Stimulated activated CD8-positive, alpha-beta memory T cell treated with anti-CD3 and anti-CD28 coated beads, Interleukin-7, amount 100 ng/mL, for 4 hours (primary cell): ENCODE data around the gene GBE1.

Source experiments
- DNase-seq, 2 donors: peaks; one replicate each; pipeline ENCODE4 v3.0.0-alpha.2; 2020; ENCODE audit warnings: low read depth in 2 of 2

The GBE1 gene

GRCh38 chr3:81621277-81621676 is 140.2 kb downstream of the GBE1 start:
- no peak for DNase-seq

DNA sequence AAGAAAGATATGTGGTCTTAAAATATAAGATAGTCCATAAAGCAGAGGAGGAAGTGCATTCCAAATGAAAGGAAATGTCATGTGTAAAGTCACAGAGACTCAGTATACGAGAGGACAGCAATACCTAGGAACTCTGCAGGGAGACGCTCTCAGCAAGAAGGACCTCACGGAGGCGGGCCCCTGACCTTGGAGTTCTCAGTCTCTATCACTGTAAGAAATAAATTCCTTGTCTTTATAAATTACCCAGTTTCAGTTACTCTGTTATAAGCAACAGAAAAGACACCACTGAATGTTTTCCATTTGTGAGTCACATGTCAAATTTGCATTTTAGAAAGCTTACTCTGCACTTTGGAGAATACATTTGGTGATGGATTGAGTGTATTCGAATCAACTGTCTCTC is 140.6 kb downstream of the GBE1 start:
- no peak for DNase-seq

GRCh38 chr3:81612768-81613167 is 148.7 kb downstream of the GBE1 start:
- DNase-seq = no peak

GRCh38 chr3:81602781-81603180 is 158.7 kb downstream of the GBE1 start:
- no peak for DNase-seq

GRCh38 chr3:81601707-81602305 is 159.6 kb downstream of the GBE1 start:
- DNase-seq = no peak

GRCh38 chr3:81592101-81592500 is 169.3 kb downstream of the GBE1 start:
- no peak for DNase-seq

DNA sequence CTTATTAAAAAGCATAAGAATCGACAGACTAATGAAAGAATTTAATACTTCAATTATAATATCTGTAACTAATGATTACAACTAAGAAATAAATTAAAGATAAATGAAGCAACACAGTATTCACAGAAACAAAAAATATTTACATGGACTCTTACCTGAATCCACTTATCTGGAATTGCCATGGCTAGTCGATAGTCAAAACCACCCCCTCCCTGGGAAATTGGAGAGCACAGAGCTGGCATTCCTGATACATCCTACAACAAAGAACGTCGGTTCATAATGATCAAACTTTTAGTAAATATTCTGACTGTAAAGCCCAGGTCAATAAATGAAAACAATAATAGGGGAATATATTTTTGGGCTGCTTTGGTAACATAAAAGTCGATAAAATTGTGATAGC is 175.5 kb downstream of the GBE1 start:
- no peak for DNase-seq

GRCh38 chr3:81585056-81585455 is 176.4 kb downstream of the GBE1 start:
- no peak for DNase-seq

DNA sequence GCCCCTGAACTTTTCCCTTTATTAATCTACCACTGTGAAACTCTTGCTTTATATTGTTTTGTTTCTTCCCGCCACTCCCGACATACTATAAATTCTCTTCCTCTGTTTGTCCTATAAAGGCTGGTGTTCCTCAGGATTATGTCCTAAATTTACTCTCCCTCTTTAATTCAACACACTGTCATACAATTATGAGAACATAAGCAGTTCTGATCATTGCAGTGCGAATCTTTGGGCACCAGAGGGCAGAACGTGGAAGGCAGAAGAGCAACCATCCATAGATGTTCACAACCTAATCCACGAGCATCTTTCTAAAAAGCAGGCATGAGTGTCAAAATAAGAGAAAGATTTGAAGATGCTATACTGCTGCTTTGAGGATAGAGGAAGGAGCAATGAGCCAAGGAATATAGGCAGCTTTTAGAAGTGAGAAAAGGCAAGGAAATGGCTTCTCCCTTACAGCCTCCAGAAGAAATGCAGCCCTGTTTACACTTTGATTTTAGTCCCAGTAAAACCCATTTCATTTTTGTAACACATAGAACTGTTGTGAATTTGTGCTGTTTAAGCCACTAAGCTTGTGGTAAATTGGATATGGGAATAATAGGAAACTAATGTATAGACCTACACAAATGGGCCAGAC is 179.4 kb downstream of the GBE1 start:
- DNase-seq = no peak

GRCh38 chr3:81580355-81580754 is 181.1 kb downstream of the GBE1 start:
- no peak for DNase-seq

GRCh38 chr3:81579744-81580143 is 181.7 kb downstream of the GBE1 start:
- DNase-seq = no peak

- DNase-seq = no peak
Observed at GRCh38 chr3:81572201-81572756, 189.2 kb downstream of the GBE1 start.

GRCh38 chr3:81568378-81568777 is 193.1 kb downstream of the GBE1 start:
- DNase-seq = no peak

- no peak for DNase-seq
Observed at GRCh38 chr3:81565041-81565440, 196.4 kb downstream of the GBE1 start.

DNA sequence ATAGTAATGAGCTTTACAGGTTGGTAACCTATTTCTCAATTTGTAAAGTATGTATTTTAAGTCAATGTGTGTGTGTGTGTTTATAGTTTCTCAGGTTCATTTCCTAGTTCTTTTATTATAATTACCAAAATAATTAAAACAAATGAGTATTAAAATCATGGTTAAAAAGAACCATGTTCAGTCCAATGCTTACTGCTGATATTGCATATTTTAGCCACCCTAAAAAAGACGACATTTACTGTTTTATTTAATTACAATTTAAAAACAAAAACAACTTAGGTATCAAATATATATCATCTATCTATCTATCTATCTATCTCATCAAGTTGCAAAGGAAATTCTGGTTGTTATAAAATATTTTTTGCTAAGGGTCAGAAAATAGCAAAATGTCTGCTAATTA is 203.3 kb downstream of the GBE1 start:
- no peak for DNase-seq

- no peak for DNase-seq
Observed at GRCh38 chr3:81554801-81555200, 206.6 kb downstream of the GBE1 start.

DNA sequence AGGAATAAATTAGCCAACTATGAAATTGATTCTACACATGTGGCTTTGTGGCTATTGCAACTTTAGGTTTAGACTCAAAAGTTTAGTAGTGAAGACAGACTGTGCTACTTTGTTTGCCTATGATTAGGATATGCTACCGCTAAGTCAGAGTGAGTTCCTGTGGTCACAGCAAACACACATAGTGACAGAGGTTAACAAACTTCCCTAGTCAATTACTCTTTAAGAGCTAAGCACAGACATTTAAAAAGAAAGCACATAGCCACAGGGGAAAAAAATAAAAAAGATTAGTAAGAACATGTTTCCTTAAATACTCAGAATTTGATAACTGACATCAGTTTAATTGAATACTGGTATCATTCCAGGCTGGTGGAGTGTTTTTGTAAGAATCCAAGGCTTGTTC is 207.1 kb downstream of the GBE1 start:
- DNase-seq = no peak

GRCh38 chr3:81550415-81550814 is 211.0 kb downstream of the GBE1 start:
- DNase-seq = no peak

GRCh38 chr3:81549831-81550230 is 211.6 kb downstream of the GBE1 start:
- no peak for DNase-seq

DNA sequence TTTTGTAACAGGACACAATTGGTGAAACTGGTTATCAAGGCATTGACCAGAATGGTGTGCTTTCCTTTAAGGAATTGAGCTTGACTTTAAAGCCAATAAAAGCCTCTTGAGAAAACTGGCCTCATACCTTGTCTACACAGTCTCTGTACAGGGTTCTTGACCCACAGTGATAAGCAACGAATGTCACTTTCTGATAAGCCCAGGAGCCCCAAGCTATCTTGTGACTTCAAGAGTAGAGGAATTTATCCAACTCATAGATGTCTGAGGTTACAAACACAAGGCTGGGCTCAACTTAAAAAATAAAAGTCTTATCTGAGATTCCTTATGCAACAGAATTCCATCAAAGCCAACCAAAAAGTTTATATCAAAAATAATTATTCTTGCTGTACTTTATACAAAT is 212.1 kb downstream of the GBE1 start:
- DNase-seq = no peak

- DNase-seq = no peak
Observed at GRCh38 chr3:81545572-81545971, 215.9 kb downstream of the GBE1 start.

DNA sequence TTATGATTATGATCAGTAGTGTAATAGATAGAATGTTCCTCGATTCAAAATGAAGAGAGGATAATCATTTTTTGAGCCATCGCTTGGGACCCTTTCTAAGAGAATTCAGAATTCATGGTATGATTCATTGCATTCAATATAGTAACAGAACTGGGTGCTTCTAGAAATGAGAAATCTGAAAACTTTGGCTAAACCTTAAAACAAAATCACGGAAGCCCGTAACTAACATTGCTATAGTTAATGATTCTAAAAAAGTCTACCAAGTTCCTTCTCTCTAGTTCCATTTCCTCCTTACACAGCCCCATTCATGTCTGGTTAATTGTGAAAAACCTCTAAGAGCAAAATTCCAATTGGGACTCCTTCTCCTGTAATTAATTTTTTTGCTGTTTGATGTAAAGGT is 217.1 kb downstream of the GBE1 start:
- DNase-seq = no peak

GRCh38 chr3:81540787-81541186 is 220.7 kb downstream of the GBE1 start:
- DNase-seq = no peak

DNA sequence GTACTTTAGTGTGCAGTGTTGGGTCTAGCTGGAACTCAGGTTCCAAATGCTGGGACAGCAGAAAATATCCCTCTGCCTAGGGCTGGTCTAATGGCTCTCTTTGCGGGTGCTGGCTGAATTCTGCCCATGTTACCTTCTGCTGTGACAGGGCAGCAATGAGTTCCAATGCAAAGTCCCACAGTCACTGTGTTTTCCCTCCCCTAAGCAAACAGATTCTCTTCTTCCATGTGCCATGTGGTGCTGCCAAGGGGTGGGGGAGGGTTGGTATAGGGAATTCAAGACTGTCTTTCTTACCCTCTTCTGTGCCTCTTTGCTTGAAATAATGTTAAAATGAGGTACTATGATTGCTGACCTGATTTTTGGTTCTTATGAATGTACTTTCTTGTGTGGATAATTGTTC is 229.6 kb downstream of the GBE1 start:
- DNase-seq = no peak
